ENCODE results near the gene NFE2L1.
"Not testable (repeated sequence)": the region's sequence is repeated elsewhere in the genome, so short reads cannot be mapped to it uniquely, and the experiment has no call there.

NFE2L1 gene

GRCh38 chr17:48064638-48065037 lies 16.5 kb downstream of the NFE2L1 start:
- Histone ChIP-seq H3K27ac (ENCODE audit: low read length) (no peak overlapping the region), H4K20me1 (ENCODE audit: insufficient read depth, low read length) (peaks cover 14% of the 10 kb centered on the region; the same call in 1 of the 2 replicates), H3K4me3 (ENCODE audit: low read length) (no peak overlapping the region), H2AFZ (ENCODE audit: low read depth, low read length) (no peak overlapping the region), H3K79me2 (ENCODE audit: low read length) (peaks cover 9% of the 10 kb centered on the region), H3K36me3 (replicated peaks; ENCODE audit: low read depth, low read length) (peaks cover 55% of the 10 kb centered on the region), H3K4me2 (ENCODE audit: low read length) (no peak overlapping the region), H3K9me3 (ENCODE audit: insufficient read depth, low read length) (no peaks in the 10 kb centered on the region), H3K27me3 (ENCODE audit: low read depth, low read length) (no peaks in the 10 kb centered on the region), H3K9ac (ENCODE audit: low read length) (no peak overlapping the region), H3K4me1 (ENCODE audit: low read length) (no peaks in the 10 kb centered on the region)
- TF ChIP-seq EZH2phosphoT487 (IDR thresholded peaks at IDR 0.05; ENCODE audit: low read depth) (no peak), CTCF (IDR thresholded peaks at IDR 0.05; ENCODE audit: low read depth, low read length) (no peak)

GRCh38 chr17:48066192-48066591 lies 18.0 kb downstream of the NFE2L1 start:
- Histone ChIP-seq H3K9ac (ENCODE audit: low read length) (no peak overlapping the region), H3K4me3 (ENCODE audit: low read length) (no peak overlapping the region), H3K79me2 (ENCODE audit: low read length) (peaks cover 7% of the 10 kb centered on the region), H3K9me3 (ENCODE audit: insufficient read depth, low read length) (no peaks in the 10 kb centered on the region), H3K4me2 (ENCODE audit: low read length) (no peak overlapping the region), H2AFZ (ENCODE audit: low read depth, low read length) (no peak overlapping the region), H3K4me1 (ENCODE audit: low read length) (no peaks in the 10 kb centered on the region), H3K27ac (ENCODE audit: low read length) (no peak overlapping the region), H4K20me1 (ENCODE audit: insufficient read depth, low read length) (peaks cover 10% of the 10 kb centered on the region; the same call in 1 of the 2 replicates), H3K27me3 (ENCODE audit: low read depth, low read length) (no peaks in the 10 kb centered on the region), H3K36me3 (replicated peaks; ENCODE audit: low read depth, low read length) (peaks cover 48% of the 10 kb centered on the region)
- TF ChIP-seq CTCF (IDR thresholded peaks at IDR 0.05; ENCODE audit: low read depth, low read length): no peak
- no peak for TF ChIP-seq EZH2phosphoT487 (IDR thresholded peaks at IDR 0.05; ENCODE audit: low read depth)

- peaks cover 7% of the 10 kb centered on the region for H3K79me2 ChIP-seq (ENCODE audit: low read length)
- H2AFZ ChIP-seq (ENCODE audit: low read depth, low read length): no peak overlapping the region
- TF ChIP-seq EZH2phosphoT487 (IDR thresholded peaks at IDR 0.05; ENCODE audit: low read depth): no peak
- no peak for TF ChIP-seq CTCF (IDR thresholded peaks at IDR 0.05; ENCODE audit: low read depth, low read length)
- no peak overlapping the region for H3K27ac ChIP-seq (ENCODE audit: low read length)
- H3K27me3 ChIP-seq (ENCODE audit: low read depth, low read length): no peaks in the 10 kb centered on the region
- H3K36me3 ChIP-seq (replicated peaks; ENCODE audit: low read depth, low read length): peaks cover 50% of the 10 kb centered on the region
- H3K9me3 ChIP-seq (ENCODE audit: insufficient read depth, low read length): no peaks in the 10 kb centered on the region
- no peak overlapping the region for H3K9ac ChIP-seq (ENCODE audit: low read length)
- H3K4me3 ChIP-seq (ENCODE audit: low read length): no peak overlapping the region
- H4K20me1 ChIP-seq (ENCODE audit: insufficient read depth, low read length): peaks cover 10% of the 10 kb centered on the region; the same call in 1 of the 2 replicates
- H3K4me2 ChIP-seq (ENCODE audit: low read length): no peak overlapping the region
- H3K4me1 ChIP-seq (ENCODE audit: low read length): no peaks in the 10 kb centered on the region
Observed at GRCh38 chr17:48066656-48067055, 18.5 kb downstream of the NFE2L1 start.

- no peak overlapping the region for H3K9ac ChIP-seq (ENCODE audit: low read length)
- peaks cover 10% of the 10 kb centered on the region for H4K20me1 ChIP-seq (ENCODE audit: insufficient read depth, low read length)
- no peak overlapping the region for H3K27ac ChIP-seq (ENCODE audit: low read length)
- no peaks in the 10 kb centered on the region for H3K27me3 ChIP-seq (ENCODE audit: low read depth, low read length)
- H3K4me2 ChIP-seq (ENCODE audit: low read length): no peak overlapping the region
- H3K79me2 ChIP-seq (ENCODE audit: low read length): peaks cover 7% of the 10 kb centered on the region
- no peak overlapping the region for H3K4me3 ChIP-seq (ENCODE audit: low read length)
- TF ChIP-seq EZH2phosphoT487 (IDR thresholded peaks at IDR 0.05; ENCODE audit: low read depth) (no peak), CTCF (IDR thresholded peaks at IDR 0.05; ENCODE audit: low read depth, low read length) (no peak)
- H3K36me3 ChIP-seq (replicated peaks; ENCODE audit: low read depth, low read length): peaks cover 49% of the 10 kb centered on the region
- no peak overlapping the region for H2AFZ ChIP-seq (ENCODE audit: low read depth, low read length)
- H3K4me1 ChIP-seq (ENCODE audit: low read length): no peaks in the 10 kb centered on the region
- no peaks in the 10 kb centered on the region for H3K9me3 ChIP-seq (ENCODE audit: insufficient read depth, low read length)
Observed at GRCh38 chr17:48067245-48067644, 19.1 kb downstream of the NFE2L1 start.

- not testable (repeated sequence) for H3K4me3 ChIP-seq (ENCODE audit: low read length); H3K9ac ChIP-seq (ENCODE audit: low read length); H3K4me2 ChIP-seq (ENCODE audit: low read length); H3K27me3 ChIP-seq (ENCODE audit: low read depth, low read length); H3K27ac ChIP-seq (ENCODE audit: low read length); H3K9me3 ChIP-seq (ENCODE audit: insufficient read depth, low read length); H2AFZ ChIP-seq (ENCODE audit: low read depth, low read length); H3K4me1 ChIP-seq (ENCODE audit: low read length); H3K79me2 ChIP-seq (ENCODE audit: low read length)
- Histone ChIP-seq H4K20me1 (ENCODE audit: insufficient read depth, low read length) (peaks cover 10% of the 10 kb centered on the region), H3K36me3 (replicated peaks; ENCODE audit: low read depth, low read length) (peaks cover 45% of the 10 kb centered on the region)
Observed at GRCh38 chr17:48067808-48068207, 19.6 kb downstream of the NFE2L1 start.

All from OCI-LY3 (cell line).